Measurements from ENCODE around the gene LIMK1.
"Not testable (repeated sequence)": the region's sequence is repeated elsewhere in the genome, so short reads cannot be mapped to it uniquely, and the experiment has no call there.

Gene LIMK1

DNA sequence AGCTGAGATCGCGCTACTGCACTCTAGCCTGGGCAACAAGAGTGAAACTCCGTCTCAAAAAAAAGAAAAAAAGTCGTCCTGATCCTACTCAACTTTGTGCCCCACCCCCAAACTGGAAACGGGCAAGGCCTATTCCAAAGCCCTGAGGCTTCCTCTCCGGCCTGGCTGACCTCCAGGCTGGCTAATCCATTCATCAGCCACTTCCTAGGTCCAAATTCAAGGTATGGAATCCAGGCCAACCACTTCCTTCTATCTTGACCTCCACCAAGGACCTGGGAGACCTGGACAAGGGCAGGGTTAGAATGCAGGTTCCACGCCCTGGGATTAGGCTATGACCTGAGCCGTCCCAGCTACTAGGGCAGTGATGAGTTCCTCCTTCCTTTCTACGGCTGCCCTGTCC is 70.1 kb downstream of the LIMK1 start:
- no peak for DNase-seq
- H3K27me3 ChIP-seq, result no peaks in the 10 kb centered on the region
- TF ChIP-seq, protein P1, sequence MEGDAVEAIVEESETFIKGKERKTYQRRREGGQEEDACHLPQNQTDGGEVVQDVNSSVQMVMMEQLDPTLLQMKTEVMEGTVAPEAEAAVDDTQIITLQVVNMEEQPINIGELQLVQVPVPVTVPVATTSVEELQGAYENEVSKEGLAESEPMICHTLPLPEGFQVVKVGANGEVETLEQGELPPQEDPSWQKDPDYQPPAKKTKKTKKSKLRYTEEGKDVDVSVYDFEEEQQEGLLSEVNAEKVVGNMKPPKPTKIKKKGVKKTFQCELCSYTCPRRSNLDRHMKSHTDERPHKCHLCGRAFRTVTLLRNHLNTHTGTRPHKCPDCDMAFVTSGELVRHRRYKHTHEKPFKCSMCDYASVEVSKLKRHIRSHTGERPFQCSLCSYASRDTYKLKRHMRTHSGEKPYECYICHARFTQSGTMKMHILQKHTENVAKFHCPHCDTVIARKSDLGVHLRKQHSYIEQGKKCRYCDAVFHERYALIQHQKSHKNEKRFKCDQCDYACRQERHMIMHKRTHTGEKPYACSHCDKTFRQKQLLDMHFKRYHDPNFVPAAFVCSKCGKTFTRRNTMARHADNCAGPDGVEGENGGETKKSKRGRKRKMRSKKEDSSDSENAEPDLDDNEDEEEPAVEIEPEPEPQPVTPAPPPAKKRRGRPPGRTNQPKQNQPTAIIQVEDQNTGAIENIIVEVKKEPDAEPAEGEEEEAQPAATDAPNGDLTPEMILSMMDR (IDR thresholded peaks at IDR 0.05; ENCODE audit: low read depth, low read length), result no peak
- no peaks in the 10 kb centered on the region for H3K9me3 ChIP-seq
- H3K36me3 ChIP-seq, result no peaks in the 10 kb centered on the region
- H3K4me3 ChIP-seq (ENCODE audit: low read depth, low read length), result no peak overlapping the region
- H3K4me1 ChIP-seq, result no peaks in the 10 kb centered on the region

DNA sequence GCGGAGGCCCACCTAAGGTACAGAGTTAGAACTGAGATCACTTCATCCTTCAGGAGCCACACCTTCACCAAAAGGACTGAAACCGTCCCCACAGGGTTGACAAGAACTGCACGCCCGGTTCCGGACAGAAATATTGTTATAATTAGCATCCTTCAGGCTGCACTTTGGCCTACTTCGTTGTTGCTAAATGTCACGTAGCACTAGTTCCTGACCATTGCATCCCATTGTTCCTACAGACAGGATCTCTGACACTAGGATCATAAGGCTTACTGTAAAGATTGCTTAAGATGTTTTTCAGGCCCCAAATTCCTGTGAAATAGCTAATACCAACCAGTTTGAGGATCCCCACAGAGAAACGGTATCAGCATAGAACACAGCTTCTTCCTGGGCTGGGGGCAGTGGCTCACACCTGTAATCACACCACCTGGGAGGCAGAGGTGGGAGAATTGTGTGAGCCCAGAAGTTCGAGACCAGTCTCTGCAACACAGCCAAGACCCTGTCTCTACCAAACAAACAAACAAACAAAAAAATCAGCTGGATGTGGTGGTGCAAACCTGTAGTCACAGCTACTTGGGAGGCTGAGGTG is 72.3 kb downstream of the LIMK1 start:
- H3K4me3 ChIP-seq (ENCODE audit: low read depth, low read length), result no peak overlapping the region
- H3K27me3 ChIP-seq, result no peaks in the 10 kb centered on the region
- no peaks in the 10 kb centered on the region for H3K4me1 ChIP-seq
- TF ChIP-seq, protein P1 (IDR thresholded peaks at IDR 0.05; ENCODE audit: low read depth, low read length), result no peak
- H3K36me3 ChIP-seq, result no peaks in the 10 kb centered on the region
- H3K9me3 ChIP-seq, result no peaks in the 10 kb centered on the region
- DNase-seq, result no peak

DNA sequence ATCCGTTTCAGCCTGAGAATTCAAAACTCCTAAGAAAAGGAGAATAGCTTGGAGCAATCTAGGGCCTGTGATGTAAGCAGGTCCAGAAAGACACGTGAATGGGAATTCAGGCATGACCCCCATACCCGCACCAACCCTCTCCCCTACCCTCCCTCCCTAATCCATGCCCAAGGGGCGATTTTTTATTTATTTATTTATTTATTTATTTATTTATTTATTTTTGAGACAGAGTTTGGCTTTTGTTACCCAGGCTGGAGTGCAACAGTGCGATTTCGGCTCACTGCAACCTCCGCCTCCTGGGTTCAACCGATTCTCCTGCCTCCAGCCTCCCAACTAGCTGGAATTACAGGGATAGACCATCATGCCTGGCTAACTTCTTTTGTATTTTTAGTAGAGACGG is 74.0 kb downstream of the LIMK1 start:
- no peak for DNase-seq
- Histone ChIP-seq H3K27me3 (no peaks in the 10 kb centered on the region), H3K4me3 (ENCODE audit: low read depth, low read length) (no peak overlapping the region), H3K36me3 (no peaks in the 10 kb centered on the region), H3K4me1 (no peaks in the 10 kb centered on the region), H3K9me3 (no peaks in the 10 kb centered on the region)
- TF ChIP-seq, protein P1 (IDR thresholded peaks at IDR 0.05; ENCODE audit: low read depth, low read length), result no peak

- no peak for DNase-seq
- H3K27me3 ChIP-seq, result no peaks in the 10 kb centered on the region
- no peaks in the 10 kb centered on the region for H3K9me3 ChIP-seq
- H3K4me3 ChIP-seq (ENCODE audit: low read depth, low read length), result no peak overlapping the region
- TF ChIP-seq, protein P1 (IDR thresholded peaks at IDR 0.05; ENCODE audit: low read depth, low read length), result peak; percentile 43
- no peaks in the 10 kb centered on the region for H3K4me1 ChIP-seq
- no peaks in the 10 kb centered on the region for H3K36me3 ChIP-seq
Measured at GRCh38 chr7:74164985-74165456, 81.4 kb downstream of the LIMK1 start.

GRCh38 chr7:74165867-74166593 is 82.4 kb downstream of the LIMK1 start:
- Histone ChIP-seq H3K4me1 (no peaks in the 10 kb centered on the region), H3K36me3 (no peaks in the 10 kb centered on the region), H3K27me3 (no peaks in the 10 kb centered on the region), H3K4me3 (ENCODE audit: low read depth, low read length) (no peak overlapping the region), H3K9me3 (no peaks in the 10 kb centered on the region)
- TF ChIP-seq, protein P1 (IDR thresholded peaks at IDR 0.05; ENCODE audit: low read depth, low read length), result no peak
- no peak for DNase-seq

GRCh38 chr7:74167324-74167723 is 83.7 kb downstream of the LIMK1 start:
- not testable (repeated sequence) for H3K4me1 ChIP-seq, H3K27me3 ChIP-seq

More at GRCh38 chr7:74167324-74167723, 83.7 kb downstream of the LIMK1 start:
- not testable (repeated sequence) for DNase-seq; H3K9me3 ChIP-seq; H3K36me3 ChIP-seq; H3K4me3 ChIP-seq (ENCODE audit: low read depth, low read length)

All from BE2C (cell line).